ENCODE results near the gene HACD2. TPM values are rescaled to one million over a fixed set of nuclear protein-coding genes. Genes with fewer than 3 reads are reported as not detected.

The HACD2 gene
- polyA plus RNA-seq, 1 of the 3 experiments (the other 2 are of a cell fraction) = 13.8 TPM

- no peak for TF ChIP-seq TEAD4 (IDR thresholded peaks at IDR 0.05; ENCODE audit: borderline replicate concordance, insufficient read depth)
- no peak for TF ChIP-seq MEF2A (IDR thresholded peaks at IDR 0.05; ENCODE audit: borderline replicate concordance, low read depth)
These were observed 57.8 kb downstream of the HACD2 start (continued) for GRCh38 chr3:123527046-123527445.

GRCh38 chr3:123526474-123526873, 58.4 kb downstream of the HACD2 start:
- no peaks in the 10 kb centered on the region for H3K27me3 ChIP-seq (ENCODE audit: insufficient read depth)
- H3K36me3 ChIP-seq (replicated peaks in 1 of 2; ENCODE audit: control insufficient read depth in 1 of 2, insufficient read depth in 2 of 2, low read length in 1 of 2) = peaks cover 6 to 11% of the 10 kb centered on the region in 2 experiments
- 93% methylated on average over 1 of the region's 1 CpG for WGBS (ENCODE audit: low lambda C conversion rate)
- H4K20me1 ChIP-seq (ENCODE audit: insufficient read depth) = no peaks in the 10 kb centered on the region
- H3K4me2 ChIP-seq = no peak overlapping the region
- no peak overlapping the region for H3K4me3 ChIP-seq (ENCODE audit: low read depth in 2 of 2, low read length in 1 of 2)
- ChIA-PET POLR2A (no interaction called here), CTCF (interaction anchor here (1.3 to 1.4 kb wide), 2 partner anchors 26 to 32 kb away, joined by 5 to 7 read pairs; no protein-coding TSS in a partner anchor)
- H3F3A ChIP-seq (replicated peaks; ENCODE audit: insufficient read depth) = no peaks in the 10 kb centered on the region
- H2AFZ ChIP-seq (ENCODE audit: low read depth) = no peak overlapping the region
- no peaks in the 10 kb centered on the region for H3K9me3 ChIP-seq
- DNase-seq = no peak
- H3K9ac ChIP-seq = no peak overlapping the region
- no peak overlapping the region for H3K27ac ChIP-seq (ENCODE audit: low read depth in 2 of 2, low read length in 1 of 2)
- TF ChIP-seq EP300 (IDR thresholded peaks at IDR 0.05; ENCODE audit: borderline replicate concordance in 1 of 2, low read depth in 1 of 2, low read length in 1 of 2) (no peak), RAD21 (IDR thresholded peaks at IDR 0.05; ENCODE audit: low read length) (no peak), SMC3 (IDR thresholded peaks at IDR 0.05; ENCODE audit: low read depth, low read length) (no peak), TEAD4 (IDR thresholded peaks at IDR 0.05; ENCODE audit: borderline replicate concordance, insufficient read depth) (no peak), CHD2 (IDR thresholded peaks at IDR 0.05; ENCODE audit: low read length, partially characterized antibody) (no peak), NRF1 (IDR thresholded peaks at IDR 0.05; ENCODE audit: low read depth, low read length) (no peak), MEF2A (IDR thresholded peaks at IDR 0.05; ENCODE audit: borderline replicate concordance, low read depth) (no peak), USF2 (IDR thresholded peaks at IDR 0.05; ENCODE audit: borderline replicate concordance, low read depth, low read length) (no peak), POLR2AphosphoS5 (IDR thresholded peaks at IDR 0.05; ENCODE audit: low read depth, low read length) (no peak), EZH2phosphoT487 (IDR thresholded peaks at IDR 0.05; ENCODE audit: borderline replicate concordance, low read depth) (no peak), JUND (IDR thresholded peaks at IDR 0.05) (no peak), ELF1 (IDR thresholded peaks at IDR 0.05) (no peak)
- peaks cover 1 to 3% of the 10 kb centered on the region in 2 experiments; a peak in 1 of 4 replicates for H3K4me1 ChIP-seq (ENCODE audit: control insufficient read depth in 1 of 2, insufficient read depth in 2 of 2, low read depth in 1 of 2, low read length in 1 of 2)
- no peaks in the 10 kb centered on the region for H3K9me2 ChIP-seq
- H3K79me2 ChIP-seq (ENCODE audit: insufficient read depth) = no peaks in the 10 kb centered on the region

- Histone ChIP-seq H3K9ac (no peak overlapping the region), H3K27ac (ENCODE audit: low read depth in 2 of 2, low read length in 1 of 2) (no peak overlapping the region), H4K20me1 (ENCODE audit: insufficient read depth) (no peaks in the 10 kb centered on the region), H3K79me2 (ENCODE audit: insufficient read depth) (no peaks in the 10 kb centered on the region), H3F3A (replicated peaks; ENCODE audit: insufficient read depth) (no peaks in the 10 kb centered on the region), H3K9me2 (no peaks in the 10 kb centered on the region), H3K4me3 (ENCODE audit: low read depth in 2 of 2, low read length in 1 of 2) (no peak overlapping the region), H3K4me2 (no peak overlapping the region), H3K9me3 (no peaks in the 10 kb centered on the region), H2AFZ (ENCODE audit: low read depth) (no peak overlapping the region), H3K4me1 (ENCODE audit: control insufficient read depth in 1 of 2, insufficient read depth in 2 of 2, low read depth in 1 of 2, low read length in 1 of 2) (peaks cover 6% of the 10 kb centered on the region in 2 experiments; a peak in 2 of 4 replicates), H3K27me3 (ENCODE audit: insufficient read depth) (no peaks in the 10 kb centered on the region), H3K36me3 (replicated peaks in 1 of 2; ENCODE audit: control insufficient read depth in 1 of 2, insufficient read depth in 2 of 2, low read length in 1 of 2) (peaks cover 6 to 11% of the 10 kb centered on the region in 2 experiments)
- DNase-seq = no peak
- 97% methylated on average over 3 of the region's 3 CpGs for WGBS (ENCODE audit: low lambda C conversion rate)
- TF ChIP-seq IRF3 (IDR thresholded peaks at IDR 0.05; ENCODE audit: low read depth, low read length) (no peak), YY1 (IDR thresholded peaks at IDR 0.05; ENCODE audit: low read depth) (no peak), NRF1 (IDR thresholded peaks at IDR 0.05; ENCODE audit: low read depth, low read length) (no peak), GABPA (IDR thresholded peaks at IDR 0.05; ENCODE audit: low read depth) (no peak), USF1 (IDR thresholded peaks at IDR 0.05; ENCODE audit: borderline replicate concordance, low read depth) (no peak), MEF2A (IDR thresholded peaks at IDR 0.05; ENCODE audit: borderline replicate concordance, low read depth) (no peak), RAD21 (IDR thresholded peaks at IDR 0.05; ENCODE audit: low read length) (no peak), EZH2phosphoT487 (IDR thresholded peaks at IDR 0.05; ENCODE audit: borderline replicate concordance, low read depth) (no peak)
- POLR2A ChIA-PET = no interaction called here
- CTCF ChIA-PET = interaction anchor here (1.2 kb wide), 1 partner anchor 13 kb away, joined by 3 read pairs; no protein-coding TSS in a partner anchor
These were observed 59.4 kb downstream of the HACD2 start for GRCh38 chr3:123525433-123525832.

All from SK-N-SH (cell line).